ENCODE results near the gene PTPN1. TPM values are rescaled to one million over a fixed set of nuclear protein-coding genes. Genes with fewer than 3 reads are reported as not detected.

Gene PTPN1
- total and polyA plus RNA-seq, 2 donors (not counting 3 experiments of a cell fraction or from before 2014, with no cell fraction given): 41.1 to 64.3 TPM

DNA sequence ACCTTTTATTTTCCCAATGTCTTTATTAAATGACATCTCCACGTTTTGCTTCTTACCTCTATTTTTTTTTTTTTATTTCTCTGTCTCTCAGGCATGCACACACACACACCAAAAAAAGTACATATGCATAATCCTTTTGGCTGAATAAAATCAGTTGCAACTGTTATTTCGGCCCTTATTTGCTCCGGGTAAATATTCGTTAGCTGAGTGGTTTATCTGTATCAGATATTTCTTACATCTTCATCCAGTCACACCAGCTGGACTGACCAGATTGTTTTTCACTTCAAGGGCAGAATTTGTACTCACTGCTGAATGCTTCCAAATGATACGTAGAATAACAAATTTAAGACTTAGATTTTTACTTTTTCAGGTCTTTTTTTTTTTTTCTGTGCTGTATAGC is 45.5 kb downstream of the PTPN1 start:
- peaks cover 79% of the 10 kb centered on the region for H3K79me2 ChIP-seq (ENCODE audit: control insufficient read depth, insufficient read depth, low read length)
- no peaks in the 10 kb centered on the region for H3K36me3 ChIP-seq (ENCODE audit: control insufficient read depth in 2 of 2, extremely low read depth in 1 of 2, insufficient read depth in 2 of 2, low read length in 2 of 2)
- no peaks in the 10 kb centered on the region for H3K9me3 ChIP-seq (replicated peaks; ENCODE audit: control insufficient read depth, insufficient read depth, low read length)
- TF ChIP-seq GATA2 (IDR thresholded peaks at IDR 0.05; ENCODE audit: insufficient read depth, insufficient read length, low read depth, low read length) (no peak), MYC (IDR thresholded peaks at IDR 0.05; ENCODE audit: low read depth, low read length) (no peak), POLR2AphosphoS5 (IDR thresholded peaks at IDR 0.05; ENCODE audit: insufficient read depth, low read depth, low read length) (no peak), JUN (IDR thresholded peaks at IDR 0.05; ENCODE audit: borderline replicate concordance, insufficient read depth, insufficient read length, low read depth) (no peak), POLR2A (IDR thresholded peaks at IDR 0.05; ENCODE audit: low read depth, low read length) (no peak), FOS (IDR thresholded peaks at IDR 0.05; ENCODE audit: borderline replicate concordance, insufficient read depth, low read length) (no peak), EZH2 (IDR thresholded peaks at IDR 0.05; ENCODE audit: borderline replicate concordance, low read depth, low read length, severe bottlenecking) (no peak)
- TF ChIP-seq, protein P1, sequence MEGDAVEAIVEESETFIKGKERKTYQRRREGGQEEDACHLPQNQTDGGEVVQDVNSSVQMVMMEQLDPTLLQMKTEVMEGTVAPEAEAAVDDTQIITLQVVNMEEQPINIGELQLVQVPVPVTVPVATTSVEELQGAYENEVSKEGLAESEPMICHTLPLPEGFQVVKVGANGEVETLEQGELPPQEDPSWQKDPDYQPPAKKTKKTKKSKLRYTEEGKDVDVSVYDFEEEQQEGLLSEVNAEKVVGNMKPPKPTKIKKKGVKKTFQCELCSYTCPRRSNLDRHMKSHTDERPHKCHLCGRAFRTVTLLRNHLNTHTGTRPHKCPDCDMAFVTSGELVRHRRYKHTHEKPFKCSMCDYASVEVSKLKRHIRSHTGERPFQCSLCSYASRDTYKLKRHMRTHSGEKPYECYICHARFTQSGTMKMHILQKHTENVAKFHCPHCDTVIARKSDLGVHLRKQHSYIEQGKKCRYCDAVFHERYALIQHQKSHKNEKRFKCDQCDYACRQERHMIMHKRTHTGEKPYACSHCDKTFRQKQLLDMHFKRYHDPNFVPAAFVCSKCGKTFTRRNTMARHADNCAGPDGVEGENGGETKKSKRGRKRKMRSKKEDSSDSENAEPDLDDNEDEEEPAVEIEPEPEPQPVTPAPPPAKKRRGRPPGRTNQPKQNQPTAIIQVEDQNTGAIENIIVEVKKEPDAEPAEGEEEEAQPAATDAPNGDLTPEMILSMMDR (IDR thresholded peaks at IDR 0.05; ENCODE audit: extremely low read depth in 1 of 2, insufficient read depth in 1 of 2, low read depth in 1 of 2, low read length in 2 of 2): no peak
- TF ChIP-seq, protein P2, sequence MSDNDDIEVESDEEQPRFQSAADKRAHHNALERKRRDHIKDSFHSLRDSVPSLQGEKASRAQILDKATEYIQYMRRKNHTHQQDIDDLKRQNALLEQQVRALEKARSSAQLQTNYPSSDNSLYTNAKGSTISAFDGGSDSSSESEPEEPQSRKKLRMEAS (IDR thresholded peaks at IDR 0.05; ENCODE audit: insufficient read depth, insufficient read length): no peak
- no peak for FAIRE-seq
- no peak for DNase-seq (ENCODE audit: low read depth, low spot score)
- dilution Hi-C loops (cut with MboI; ENCODE audit: extremely low pct_ligation_motif_present, low sequenced_read_pairs): no loop called here
- H3K27ac ChIP-seq (ENCODE audit: insufficient read depth, low read depth, low read length): no peak overlapping the region
- H3K4me3 ChIP-seq (replicated peaks in 1 of 3; ENCODE audit: insufficient read depth in 1 of 3, low read depth in 1 of 3, low read length in 3 of 3): no peak overlapping the region
- ChIA-PET POLR2A (no interaction called here), CTCF (interaction anchor here (0.8 to 11.7 kb wide), 2 partner anchors 14 to 32 kb away, joined by 3 to 99 read pairs; no protein-coding TSS in a partner anchor)
- H3K27me3 ChIP-seq (ENCODE audit: control insufficient read depth in 2 of 2, insufficient read depth in 2 of 2, low read length in 2 of 2): no peaks in the 10 kb centered on the region
- H3K9ac ChIP-seq (replicated peaks; ENCODE audit: extremely low read depth, insufficient read depth, low read length): no peak overlapping the region
- no TSS peak for BruUV-seq (replicated peaks)
- H2AFZ ChIP-seq (ENCODE audit: low read depth, low read length): no peak overlapping the region
- intact Hi-C loops (cut with micrococcal nuclease): no loop called here
- peaks cover 26% of the 10 kb centered on the region for H3K4me1 ChIP-seq (ENCODE audit: control insufficient read depth, extremely low read depth, insufficient read depth, low read length)
- H3K9me1 ChIP-seq (replicated peaks; ENCODE audit: control insufficient read depth, extremely low read depth, insufficient read depth, low read length): no peaks in the 10 kb centered on the region
- no peak overlapping the region for H3K4me2 ChIP-seq (ENCODE audit: insufficient read depth, low read length)
- no peaks in the 10 kb centered on the region for H4K20me1 ChIP-seq (replicated peaks; ENCODE audit: control insufficient read depth, extremely low read depth, insufficient read depth, low read length)

All from endothelial cell of umbilical vein (primary cell).